GM19395 (cell line): ENCODE measurements around the gene ASB7.
"Not testable (repeated sequence)": the region's sequence is repeated elsewhere in the genome, so short reads cannot be mapped to it uniquely, and the experiment has no call there.

ENCODE experiments used
- ATAC-seq: cut with Tn5 transposase; IDR thresholded peaks from one replicate; pipeline ENCODE4 v1.9.1; 2021; ENCODE audit warnings: mild to moderate bottlenecking, moderate library complexity; ENCODE audit not compliant: unreplicated experiment

Gene ASB7, protein sequence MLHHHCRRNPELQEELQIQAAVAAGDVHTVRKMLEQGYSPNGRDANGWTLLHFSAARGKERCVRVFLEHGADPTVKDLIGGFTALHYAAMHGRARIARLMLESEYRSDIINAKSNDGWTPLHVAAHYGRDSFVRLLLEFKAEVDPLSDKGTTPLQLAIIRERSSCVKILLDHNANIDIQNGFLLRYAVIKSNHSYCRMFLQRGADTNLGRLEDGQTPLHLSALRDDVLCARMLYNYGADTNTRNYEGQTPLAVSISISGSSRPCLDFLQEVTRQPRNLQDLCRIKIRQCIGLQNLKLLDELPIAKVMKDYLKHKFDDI

GRCh38 chr15:100602064-100602822, at the start of gene ASB7, which contains the start of gene LINS1:
ASB7 (plus strand) TSS chr15:100602589; CDS start chr15:100612217, 9,628 bp downstream.
LINS1 (minus strand) TSS chr15:100602184; CDS start chr15:100580842, 21,342 bp downstream.
- peak; percentile 89 for ATAC-seq

- no peak for ATAC-seq
Measured at GRCh38 chr15:100553468-100553867, 48.9 kb upstream of the ASB7 start.

- no peak for ATAC-seq
Measured at GRCh38 chr15:100558771-100559254, 43.6 kb upstream of the ASB7 start.

DNA sequence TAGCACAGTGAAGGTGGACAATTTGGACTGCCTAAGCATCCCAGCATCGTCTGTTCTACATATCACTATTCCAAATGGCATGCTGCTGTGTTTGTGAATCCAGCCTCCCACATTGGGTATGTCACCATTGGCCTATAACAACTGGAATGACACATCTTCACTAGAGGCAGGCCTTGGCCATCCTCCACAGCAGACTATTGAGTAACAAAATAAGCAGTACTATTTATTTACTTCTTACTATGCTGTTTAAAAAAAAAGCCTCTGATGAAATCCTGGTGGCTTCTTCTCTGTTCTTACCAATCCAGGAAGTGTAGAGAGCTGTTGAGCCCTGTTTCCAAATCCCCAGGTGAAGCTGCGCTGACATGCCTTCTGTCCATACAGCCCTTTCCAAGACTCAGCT, 43.1 kb upstream of the ASB7 start:
- ATAC-seq = no peak

GRCh38 chr15:100560323-100560722, 42.1 kb upstream of the ASB7 start:
- no peak for ATAC-seq

DNA sequence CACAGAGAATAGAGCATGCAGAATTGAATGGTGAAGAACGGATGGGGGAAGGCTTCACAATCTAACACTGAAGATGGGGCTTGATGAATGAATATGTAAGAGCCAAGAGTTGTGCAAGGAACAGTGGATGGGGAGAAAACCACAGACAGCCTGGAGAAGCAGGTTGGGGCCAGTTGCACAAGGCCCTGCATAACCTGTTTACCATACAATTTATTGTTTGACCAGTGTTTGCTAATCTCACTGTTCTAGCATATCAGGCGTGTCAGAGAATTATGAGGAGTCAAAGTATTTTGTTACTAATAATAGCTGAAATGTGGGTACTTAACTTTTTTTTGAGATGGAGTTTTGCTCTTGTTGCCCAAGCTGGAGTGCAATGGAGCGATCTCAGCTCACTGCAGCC, 36.8 kb upstream of the ASB7 start:
- no peak for ATAC-seq

- no peak for ATAC-seq
Measured at GRCh38 chr15:100566850-100567628, 35.4 kb upstream of the ASB7 start.

DNA sequence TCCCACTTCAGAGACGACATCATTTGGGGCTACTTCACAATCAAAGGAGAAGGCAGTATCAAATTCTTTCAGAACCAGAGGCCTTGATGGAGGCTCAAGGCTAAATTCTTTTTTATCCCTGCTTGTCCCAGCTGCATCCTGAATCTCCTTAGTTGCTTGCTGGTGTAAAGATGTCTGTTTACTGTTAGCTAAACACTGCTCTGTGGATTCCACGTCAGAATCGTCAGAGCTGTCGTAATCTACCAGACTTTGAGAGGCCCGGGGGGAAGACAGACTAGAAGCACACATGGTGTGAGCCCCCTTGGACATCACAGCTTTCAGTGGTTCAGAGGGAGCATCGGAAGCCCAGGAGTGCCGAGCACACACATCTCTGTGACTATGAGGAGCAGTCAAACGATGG, 33.0 kb upstream of the ASB7 start:
- no peak for ATAC-seq

DNA sequence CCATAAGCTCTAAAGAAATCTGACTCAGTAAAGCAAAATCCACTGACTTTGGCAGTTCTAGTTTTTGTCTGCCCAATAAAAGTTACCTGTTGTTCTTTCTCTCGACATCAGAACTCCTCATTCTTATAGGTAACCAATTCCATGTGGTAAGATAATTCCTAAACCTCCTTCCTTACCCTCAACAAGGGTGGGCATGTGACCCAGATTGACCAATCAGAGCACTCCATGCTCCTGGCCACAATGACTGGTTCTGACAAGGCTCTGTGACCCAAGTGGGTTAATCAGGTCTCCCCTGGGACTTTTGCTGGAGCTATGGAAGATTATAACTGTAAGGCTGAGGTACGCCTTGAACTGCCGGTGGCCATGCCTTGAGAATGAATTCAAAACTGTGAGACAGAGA, 32.1 kb upstream of the ASB7 start:
- ATAC-seq = peak; percentile 10

DNA sequence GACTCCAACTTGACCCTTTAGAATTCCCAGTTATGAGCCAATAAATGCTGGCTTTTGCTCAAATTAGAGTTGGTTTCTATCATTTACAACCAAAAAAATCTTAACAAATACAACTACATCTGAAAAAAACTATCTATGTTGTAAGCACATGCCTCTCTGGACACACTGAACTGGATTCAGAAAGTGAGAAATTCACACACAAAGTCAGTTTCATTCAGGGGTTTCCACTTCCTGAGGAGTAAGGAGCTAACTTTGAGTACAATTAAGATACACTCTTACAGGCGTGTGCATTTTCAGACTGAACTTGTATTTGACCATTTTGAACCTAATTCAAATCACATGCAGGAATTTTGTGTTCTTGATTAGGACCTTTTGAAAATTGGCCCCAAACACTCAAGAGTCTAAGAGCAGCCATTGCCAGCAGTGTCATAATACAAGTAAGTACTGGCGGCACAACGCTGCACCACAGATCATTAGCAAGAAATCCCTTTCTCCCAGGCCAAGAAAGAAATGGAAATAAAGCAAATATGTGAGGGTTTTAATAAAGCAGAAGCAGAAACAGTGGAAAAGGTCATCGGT, 31.6 kb upstream of the ASB7 start:
- peak; percentile 96 for ATAC-seq

DNA sequence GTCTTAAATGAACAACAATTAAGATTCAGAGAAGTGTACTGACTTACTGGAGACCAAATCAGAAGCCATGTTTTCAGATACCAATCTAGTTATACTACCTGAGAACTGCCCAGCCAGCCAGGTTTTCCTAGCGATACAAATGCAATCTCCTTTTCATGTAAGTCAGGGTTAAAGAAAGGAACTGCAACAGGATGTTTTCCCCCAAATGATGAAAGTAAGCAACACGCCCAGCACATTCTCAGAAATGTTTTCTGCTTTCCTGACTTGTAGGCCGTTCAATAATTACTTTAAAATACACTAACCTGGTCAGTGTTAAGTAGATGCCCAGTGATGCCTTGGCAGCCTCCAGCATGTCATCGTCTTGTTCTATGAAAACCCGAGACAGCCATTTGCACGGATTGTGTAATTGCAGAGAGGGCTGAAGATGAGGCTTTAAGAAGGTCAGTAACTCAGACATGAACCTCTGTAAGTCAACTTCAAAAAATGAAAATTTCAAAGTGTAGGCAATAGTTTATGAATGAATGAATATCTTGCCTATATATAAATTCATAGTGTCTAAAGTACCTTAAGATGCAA, 30.7 kb upstream of the ASB7 start:
- ATAC-seq = no peak

DNA sequence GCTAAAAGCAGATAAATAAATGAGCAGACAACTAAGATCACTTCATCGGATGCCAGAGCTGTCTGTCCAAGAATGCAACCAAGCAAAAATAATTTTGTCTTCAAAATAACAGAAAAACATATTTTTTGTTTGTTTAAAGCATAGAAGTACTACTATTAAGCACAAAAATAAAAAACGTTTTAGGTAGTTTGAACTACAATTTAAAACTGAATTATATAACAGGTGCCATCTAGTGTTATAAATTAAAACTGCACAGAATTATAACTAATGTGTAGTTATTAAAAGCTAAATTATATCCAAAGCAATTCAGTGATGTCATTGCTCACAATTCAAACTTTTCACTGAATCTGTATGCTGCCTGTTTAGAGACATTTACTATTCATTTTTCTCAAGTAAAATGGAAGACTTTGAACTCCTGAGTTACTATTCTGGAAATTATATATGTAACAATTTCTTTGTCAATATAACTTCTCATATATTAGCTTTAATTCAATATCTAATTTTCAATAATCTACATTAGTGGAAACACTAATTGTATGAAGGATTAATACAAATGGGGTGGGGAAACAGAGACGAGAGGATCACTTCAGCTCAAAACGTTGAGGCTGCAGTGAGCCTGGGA, 29.9 kb upstream of the ASB7 start:
- ATAC-seq = no peak

DNA sequence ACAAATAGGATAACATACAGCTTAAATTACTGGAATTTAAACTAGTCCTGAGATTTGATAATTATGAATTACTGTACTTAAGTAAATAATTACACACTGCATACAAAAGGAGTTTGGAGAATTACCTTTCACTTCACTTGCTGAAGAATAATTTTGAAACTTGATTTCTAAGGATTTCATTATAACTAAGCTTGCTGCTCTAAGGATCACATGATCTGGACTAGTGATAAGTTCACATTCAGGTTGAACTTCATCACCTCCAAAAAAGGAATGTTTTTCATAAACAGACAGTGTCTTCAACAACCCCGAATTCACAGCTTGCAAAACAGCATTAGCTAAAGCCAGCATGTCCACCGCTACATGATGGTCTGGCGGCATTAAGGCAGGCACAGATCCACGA, 28.9 kb upstream of the ASB7 start:
- no peak for ATAC-seq

- ATAC-seq = no peak
Measured at GRCh38 chr15:100580414-100580813, 22.0 kb upstream of the ASB7 start.

DNA sequence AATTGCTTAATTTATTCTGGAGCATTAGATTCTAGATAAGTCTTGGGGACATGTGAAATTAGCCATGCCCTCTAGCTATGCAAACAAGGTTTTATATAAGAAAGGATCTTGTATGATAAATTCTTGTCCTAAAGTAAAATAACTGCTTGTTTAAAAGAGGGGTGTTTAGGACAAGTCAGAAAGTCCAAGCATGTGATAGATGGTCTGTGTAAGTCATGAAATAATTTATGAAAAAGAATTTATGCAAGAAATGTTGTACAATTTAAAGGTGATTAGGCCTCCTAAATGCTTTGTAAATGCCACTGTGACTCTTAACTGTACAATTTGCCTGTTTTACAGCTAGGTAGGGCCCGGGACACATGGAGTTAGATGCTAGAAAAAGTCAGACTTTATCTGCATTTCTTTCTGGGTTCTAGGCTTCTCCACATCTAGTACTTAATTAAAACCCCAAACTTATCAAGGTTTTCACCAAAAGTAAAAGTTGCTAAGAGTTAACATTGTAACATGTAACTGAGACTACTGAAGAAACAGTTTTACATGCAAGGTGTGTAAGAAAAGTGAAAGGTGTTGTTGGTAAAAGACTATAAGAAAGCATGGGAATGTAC, 13.6 kb upstream of the ASB7 start:
- ATAC-seq = no peak

- not testable (repeated sequence) for ATAC-seq
Measured at GRCh38 chr15:100591163-100591562, 11.2 kb upstream of the ASB7 start.

DNA sequence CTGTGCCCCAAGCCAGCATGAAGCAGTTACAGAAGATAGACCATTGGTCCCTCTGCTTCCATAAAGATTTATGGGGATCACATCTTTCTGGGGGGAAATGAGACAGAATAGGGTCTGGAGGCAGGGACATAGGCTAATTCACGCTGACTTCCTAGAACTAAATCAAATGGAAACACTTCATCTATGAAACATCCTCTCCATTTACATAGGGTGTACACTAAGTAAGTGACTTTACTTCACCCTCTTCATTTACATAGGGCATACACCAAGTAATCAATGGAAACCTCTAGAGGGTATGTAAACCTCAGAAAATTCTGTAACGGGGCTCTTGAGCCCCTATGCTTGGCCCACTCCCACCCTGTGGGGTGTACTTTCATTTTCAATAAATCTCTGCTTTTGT, 10.6 kb upstream of the ASB7 start:
- ATAC-seq = no peak

DNA sequence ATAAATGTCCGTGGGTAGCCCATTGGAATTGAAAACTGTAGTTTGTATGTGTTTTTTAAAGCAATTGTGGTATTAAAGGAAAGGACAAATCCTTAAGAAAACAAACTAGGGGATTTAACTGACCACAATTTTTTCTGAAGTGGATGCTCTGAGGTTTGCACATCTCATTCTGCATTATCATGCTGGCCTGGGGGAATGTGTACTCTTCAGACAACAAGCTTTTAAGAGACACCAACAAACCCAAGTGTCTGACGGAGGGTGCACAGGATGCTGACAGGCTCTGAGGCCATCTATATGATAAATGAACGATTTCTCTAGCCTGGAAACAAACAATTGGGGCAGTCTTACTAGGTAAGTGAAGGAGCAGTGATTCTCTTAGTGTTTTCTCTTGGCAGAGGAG, 9.5 kb upstream of the ASB7 start:
- ATAC-seq = no peak

GRCh38 chr15:100593431-100593830, 9.0 kb upstream of the ASB7 start:
- no peak for ATAC-seq

GRCh38 chr15:100595964-100596363, 6.4 kb upstream of the ASB7 start:
- no peak for ATAC-seq
